H9 (cell line): Measurements from ENCODE around the gene PEMT. TPM values are rescaled to one million over a fixed set of nuclear protein-coding genes. Genes with fewer than 3 reads are reported as not detected.

Experiments used
- DNase-seq: peaks from one replicate; pipeline ENCODE4 v3.0.0-alpha.2; 2017
- H2AFZ ChIP-seq: one replicate; pipeline ENCODE4 v1.6.1; 2013; ENCODE audit warnings: mild to moderate bottlenecking, low read length, control low read depth, moderate library complexity
- H2AK5ac ChIP-seq: 2 replicates; pipeline ENCODE4 v1.6.1; 2013; ENCODE audit warnings: low read length, control low read depth, mixed read lengths; ENCODE audit not compliant: insufficient read length
- H2BK120ac ChIP-seq: one replicate; pipeline ENCODE4 v1.6.1; 2013; ENCODE audit warnings: low read depth, mild to moderate bottlenecking, low read length, control low read depth, inconsistent platforms; ENCODE audit not compliant: poor library complexity, severe bottlenecking
- H2BK12ac ChIP-seq: 2 replicates; pipeline ENCODE4 v1.6.1; 2013; ENCODE audit warnings: low read length, control low read depth, mixed read lengths, low read depth; ENCODE audit not compliant: insufficient read length
- H2BK15ac ChIP-seq: 2 replicates; pipeline ENCODE4 v1.6.1; 2013; ENCODE audit warnings: low read depth, low read length, control low read depth
- H2BK20ac ChIP-seq: one replicate; pipeline ENCODE4 v1.6.1; 2013; ENCODE audit warnings: low read depth, mild to moderate bottlenecking, low read length, control low read depth, inconsistent platforms; ENCODE audit not compliant: poor library complexity, severe bottlenecking
- H2BK5ac ChIP-seq: 2 replicates; pipeline ENCODE4 v1.6.1; 2013; ENCODE audit warnings: low read length, control low read depth, mixed read lengths; ENCODE audit not compliant: insufficient read length
- H3K14ac ChIP-seq: 2 replicates; pipeline ENCODE4 v1.6.1; 2013; ENCODE audit warnings: low read length, control low read depth; ENCODE audit not compliant: insufficient read depth
- H3K18ac ChIP-seq: 2 replicates; pipeline ENCODE4 v1.6.1; 2013; ENCODE audit warnings: low read depth, mild to moderate bottlenecking, mixed read lengths, low read length, control low read depth; ENCODE audit not compliant: insufficient read length
- H3K23ac ChIP-seq: 2 replicates; pipeline ENCODE4 v1.6.1; 2013; ENCODE audit warnings: low read length, control low read depth, mixed read lengths, low read depth; ENCODE audit not compliant: insufficient read length
- H3K23me2 ChIP-seq: 2 replicates; pipeline ENCODE4 v1.6.1; 2013; ENCODE audit warnings: low read depth, mild to moderate bottlenecking, mixed read lengths, low read length, control low read depth; ENCODE audit not compliant: insufficient read length, poor library complexity, severe bottlenecking
- H3K27ac ChIP-seq: 2 replicates; pipeline ENCODE4 v1.5.1; 2013; ENCODE audit warnings: low read length, control low read depth, mixed read lengths, low read depth; ENCODE audit not compliant: insufficient read length
- H3K27me3 ChIP-seq: 2 replicates; pipeline ENCODE4 v1.6.1; 2013; ENCODE audit warnings: low read length, control low read depth, inconsistent platforms; ENCODE audit not compliant: insufficient read depth
- H3K4ac ChIP-seq: 2 replicates; pipeline ENCODE4 v1.6.1; 2013; ENCODE audit warnings: low read depth, mild to moderate bottlenecking, control low read depth, inconsistent platforms, low read length, moderate library complexity
- H3K4me1 ChIP-seq: 2 replicates; pipeline ENCODE4 v1.6.1; 2013; ENCODE audit warnings: low read length, control low read depth, inconsistent platforms; ENCODE audit not compliant: insufficient read depth
- H3K4me2 ChIP-seq: 2 replicates; pipeline ENCODE4 v1.6.1; 2013; ENCODE audit warnings: low read length, control low read depth, mixed read lengths; ENCODE audit not compliant: insufficient read length, insufficient read depth
- H3K56ac ChIP-seq: 2 replicates; pipeline ENCODE4 v1.6.1; 2013; ENCODE audit warnings: low read depth, mild to moderate bottlenecking, mixed read lengths, low read length, control low read depth; ENCODE audit not compliant: insufficient read length
- H3K79me1 ChIP-seq: 2 replicates; pipeline ENCODE4 v1.6.1; 2013; ENCODE audit warnings: low read depth, mild to moderate bottlenecking, moderate library complexity, low read length, control low read depth, inconsistent platforms; ENCODE audit not compliant: insufficient read depth, poor library complexity, severe bottlenecking
- H3K79me2 ChIP-seq: 2 replicates; pipeline ENCODE4 v1.6.1; 2013; ENCODE audit warnings: low read length, control low read depth, inconsistent platforms; ENCODE audit not compliant: insufficient read depth
- H3K9ac ChIP-seq: 2 replicates; pipeline ENCODE4 v1.6.1; 2013; ENCODE audit warnings: low read length, control low read depth, mixed read lengths; ENCODE audit not compliant: insufficient read length; ENCODE audit errors: extremely low read depth
- H3K9me3 ChIP-seq: one replicate; pipeline ENCODE4 v1.6.1; 2013; ENCODE audit warnings: low read depth, low read length, inconsistent platforms; ENCODE audit not compliant: control insufficient read depth
- H3T11ph ChIP-seq: one replicate; pipeline ENCODE4 v1.6.1; 2013; ENCODE audit warnings: mild to moderate bottlenecking, low read length, control low read depth, inconsistent platforms
- H4K20me1 ChIP-seq: one replicate; pipeline ENCODE4 v1.6.1; 2013; ENCODE audit not compliant: control insufficient read depth, insufficient read length, insufficient read depth
- H4K5ac ChIP-seq: 2 replicates; pipeline ENCODE4 v1.6.1; 2013; ENCODE audit warnings: low read depth, mild to moderate bottlenecking, mixed read lengths, low read length, control low read depth; ENCODE audit not compliant: insufficient read length
- H4K8ac ChIP-seq: replicated peaks from 2 replicates; pipeline ENCODE4 v1.6.1; 2013; ENCODE audit warnings: low read length, control low read depth, mixed read lengths, low read depth; ENCODE audit not compliant: insufficient read length
- H4K91ac ChIP-seq: 2 replicates; pipeline ENCODE4 v1.6.1; 2013; ENCODE audit warnings: low read depth, mild to moderate bottlenecking, moderate library complexity, mixed read lengths, low read length, control low read depth; ENCODE audit not compliant: insufficient read length
- H3K27ac Mint-ChIP-seq, 3 experiments: 2 replicates in 2 of 3; 3 replicates in 1 of 3; pipeline ENCODE4 v1.8.0; 2020 to 2021; ENCODE audit warnings: mixed read lengths in 3 of 3, mild to moderate bottlenecking in 1 of 3, moderate library complexity in 1 of 3
- H3K27me3 Mint-ChIP-seq: 2 replicates; pipeline ENCODE4 v1.8.0; 2021; ENCODE audit warnings: low read depth, mild to moderate bottlenecking, moderate library complexity, mixed read lengths
- H3K36me3 Mint-ChIP-seq, 3 experiments: 2 replicates in 2 of 3; 3 replicates in 1 of 3; pipeline ENCODE4 v1.8.0; 2020 to 2021; ENCODE audit warnings: low read depth in 3 of 3, mixed read lengths in 3 of 3; ENCODE audit not compliant: insufficient read depth in 1 of 3
- H3K4me1 Mint-ChIP-seq, 2 experiments: 2 replicates each; pipeline ENCODE4 v1.8.0; 2020; ENCODE audit warnings: mixed read lengths in 2 of 2
- H3K4me3 Mint-ChIP-seq, 2 experiments: 2 replicates in 1 of 2; 3 replicates in 1 of 2; pipeline ENCODE4 v1.8.0; 2020 to 2021; ENCODE audit warnings: mild to moderate bottlenecking in 2 of 2, mixed read lengths in 2 of 2, moderate library complexity in 1 of 2
- H3K9me3 Mint-ChIP-seq, 2 experiments: 2 replicates in 1 of 2; 3 replicates in 1 of 2; pipeline ENCODE4 v1.8.0; 2020; ENCODE audit warnings: mild to moderate bottlenecking in 2 of 2, mixed read lengths in 2 of 2, moderate library complexity in 1 of 2
- CTCF ChIP-seq: fragments of 200-600 bp; sonication (generic); conservative IDR thresholded peaks from 3 replicates; pipeline ENCODE4 v1.8.0; 2021; ENCODE audit warnings: antibody characterized with exemption, mild to moderate bottlenecking
- WGBS: extraction: QIAGEN DNeasy Blood & Tissue Kit; methylation state at CpG from one replicate; pipeline ENCODE4 v1.1.7; 2013; ENCODE audit warnings: missing lambda C conversion rate, low lambda C conversion rate, mixed read lengths; ENCODE audit not compliant: insufficient read length; ENCODE audit errors: extremely low coverage; 5-methylcytosine and 5-hydroxymethylcytosine counted together
- total RNA-seq: library from RNA; stranded (reverse); gene quantifications from 2 replicates; pipeline ENCODE4 v1.2.1, GENCODE V29; 2021

The PEMT gene
- total RNA-seq, 1 experiment from 2014 or later, result 63.2 TPM

GRCh38 chr17:17525956-17526355, 65.6 kb downstream of the PEMT start:
- no CpG with 5 or more reads among the region's 6 CpGs for WGBS
- H3K4me3 Mint-ChIP-seq, result no peak overlapping the region

More at GRCh38 chr17:17525956-17526355, 65.6 kb downstream of the PEMT start:
- Mint-ChIP-seq H3K27me3 (no peaks in the 10 kb centered on the region), H3K4me1 (peaks cover 28 to 43% of the 10 kb centered on the region in 2 experiments), H3K36me3 (peaks cover 0 to 14% (median 4%) of the 10 kb centered on the region in 3 experiments; a peak in 3 of 7 replicates), H3K9me3 (peaks cover 0 to 3% of the 10 kb centered on the region in 2 experiments; a peak in 1 of 5 replicates), H3K27ac (peak overlapping the region in 1 of 3 experiments; percentile 9; a peak in 1 of 7 replicates)
- no peak overlapping the region for H3K14ac ChIP-seq
- peaks cover 3% of the 10 kb centered on the region; the same call in 1 of the 2 replicates for H3K4me1 ChIP-seq
- H3K9me3 ChIP-seq, result no peaks in the 10 kb centered on the region
- no peak overlapping the region for H3K56ac ChIP-seq
- no peak overlapping the region for H3K27ac ChIP-seq
- H2BK120ac ChIP-seq, result no peak overlapping the region
- no peak overlapping the region for H4K91ac ChIP-seq
- no peak overlapping the region for H3K4ac ChIP-seq
- no peak overlapping the region for H2BK12ac ChIP-seq
- no peak overlapping the region for H4K8ac ChIP-seq
- no peaks in the 10 kb centered on the region for H3K79me1 ChIP-seq
- H3K79me2 ChIP-seq, result no peaks in the 10 kb centered on the region
- no peak overlapping the region for H3K23ac ChIP-seq
- no peak overlapping the region for H2AFZ ChIP-seq
- H3K4me2 ChIP-seq, result no peak overlapping the region
- H3K18ac ChIP-seq, result no peak overlapping the region
- H2AK5ac ChIP-seq, result no peak overlapping the region
- H3T11ph ChIP-seq, result no peak overlapping the region
- DNase-seq, result no peak
- no peak for TF ChIP-seq CTCF
- no peak overlapping the region for H2BK5ac ChIP-seq
- H4K20me1 ChIP-seq, result peaks cover 2% of the 10 kb centered on the region
- no peak overlapping the region for H3K9ac ChIP-seq
- no peaks in the 10 kb centered on the region for H3K27me3 ChIP-seq
- no peak overlapping the region for H2BK15ac ChIP-seq
- H2BK20ac ChIP-seq, result no peak overlapping the region
- H3K23me2 ChIP-seq, result no peaks in the 10 kb centered on the region
- H4K5ac ChIP-seq, result no peak overlapping the region
